Neural progenitor cell (in vitro differentiated cells): ENCODE data around the gene PCGF3.

Experiments
- EZH2 ChIP-seq: fragments of 200-600 bp; sonication (generic); IDR thresholded peaks from 2 replicates; pipeline ENCODE4 v1.6.1; 2017; ENCODE audit warnings: antibody characterized with exemption, mild to moderate bottlenecking, moderate library complexity
- EZH2phosphoT487 ChIP-seq: fragments of 200-600 bp; sonication (generic); IDR thresholded peaks from 2 replicates; pipeline ENCODE4 v1.6.1; 2017; ENCODE audit warnings: antibody characterized with exemption
- TF ChIP-seq, protein P1 (sequence below): fragments of 200-600 bp; sonication (generic); IDR thresholded peaks from 2 replicates; pipeline ENCODE4 v1.5.1; 2017; ENCODE audit warnings: antibody characterized with exemption, mild to moderate bottlenecking

DNA sequence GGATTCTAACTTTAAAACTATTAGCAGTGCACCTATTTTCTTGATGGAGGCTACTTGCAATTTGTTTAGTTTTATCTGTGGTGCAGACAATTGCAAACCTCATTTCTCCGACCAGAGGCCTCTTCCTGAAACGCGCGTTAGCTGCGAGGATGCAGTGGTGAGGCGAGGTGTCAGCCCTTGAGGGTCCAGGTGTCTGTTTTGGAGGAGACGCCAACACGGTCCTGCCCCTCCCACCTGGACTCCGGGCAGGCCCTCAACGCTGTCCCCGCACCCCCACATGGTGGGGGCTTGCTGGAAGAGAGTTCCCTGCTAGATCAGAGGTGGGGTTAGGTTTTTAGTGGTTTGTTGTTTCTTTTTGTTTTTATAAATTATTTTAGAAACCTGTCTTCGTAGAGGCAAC lies 34.4 kb downstream of the PCGF3 start:
- TF ChIP-seq, protein P1, sequence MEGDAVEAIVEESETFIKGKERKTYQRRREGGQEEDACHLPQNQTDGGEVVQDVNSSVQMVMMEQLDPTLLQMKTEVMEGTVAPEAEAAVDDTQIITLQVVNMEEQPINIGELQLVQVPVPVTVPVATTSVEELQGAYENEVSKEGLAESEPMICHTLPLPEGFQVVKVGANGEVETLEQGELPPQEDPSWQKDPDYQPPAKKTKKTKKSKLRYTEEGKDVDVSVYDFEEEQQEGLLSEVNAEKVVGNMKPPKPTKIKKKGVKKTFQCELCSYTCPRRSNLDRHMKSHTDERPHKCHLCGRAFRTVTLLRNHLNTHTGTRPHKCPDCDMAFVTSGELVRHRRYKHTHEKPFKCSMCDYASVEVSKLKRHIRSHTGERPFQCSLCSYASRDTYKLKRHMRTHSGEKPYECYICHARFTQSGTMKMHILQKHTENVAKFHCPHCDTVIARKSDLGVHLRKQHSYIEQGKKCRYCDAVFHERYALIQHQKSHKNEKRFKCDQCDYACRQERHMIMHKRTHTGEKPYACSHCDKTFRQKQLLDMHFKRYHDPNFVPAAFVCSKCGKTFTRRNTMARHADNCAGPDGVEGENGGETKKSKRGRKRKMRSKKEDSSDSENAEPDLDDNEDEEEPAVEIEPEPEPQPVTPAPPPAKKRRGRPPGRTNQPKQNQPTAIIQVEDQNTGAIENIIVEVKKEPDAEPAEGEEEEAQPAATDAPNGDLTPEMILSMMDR: no peak
- no peak for TF ChIP-seq EZH2phosphoT487
- TF ChIP-seq EZH2: no peak
